Tibial nerve (tissue), 4 donors: ENCODE results near the gene FAM204A.

Experiments
- EP300 ChIP-seq, 2 donors: sonication (generic); formaldehyde crosslinking; IDR thresholded peaks; one replicate each; pipeline ENCODE4 v1.6.1; 2017; ENCODE audit warnings: antibody characterized with exemption in 2 of 2, mild to moderate bottlenecking in 1 of 2
- POLR2A ChIP-seq, 2 donors: fragments of 450-650 bp; IDR thresholded peaks; one replicate each; pipeline ENCODE4 v1.6.1; 2017; ENCODE audit warnings: antibody characterized with exemption in 2 of 2, mild to moderate bottlenecking in 2 of 2, moderate library complexity in 2 of 2
- TF ChIP-seq, protein P1 (sequence below), 5 experiments: fragments of 200-600 bp in 3 of 5; fragments of 450-650 bp in 2 of 5; sonication (generic) in 3 of 5; IDR thresholded peaks; one replicate each; pipeline ENCODE4 v1.5.1; 2016 to 2019; ENCODE audit warnings: antibody characterized with exemption in 5 of 5, mild to moderate bottlenecking in 3 of 5, moderate library complexity in 2 of 5

DNA sequence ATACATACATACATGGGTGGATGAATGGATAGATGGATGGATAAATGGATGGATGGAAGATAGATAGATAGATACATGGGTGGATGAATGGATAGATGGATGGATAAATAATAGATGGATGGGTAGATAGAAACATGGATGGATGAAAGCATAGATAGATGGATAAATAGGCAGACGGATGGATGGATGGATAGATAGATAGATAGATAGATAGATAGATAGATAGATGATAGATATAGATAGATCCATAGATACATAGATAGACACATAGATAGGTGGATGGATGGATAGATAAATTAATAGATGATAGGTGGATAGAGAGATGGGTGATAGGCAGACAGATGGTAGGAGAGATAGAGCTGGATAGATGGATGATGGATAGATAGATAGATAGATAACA is 68.5 kb downstream of the FAM204A start:
- TF ChIP-seq EP300 (IDR thresholded peaks at IDR 0.05), result no peak
- TF ChIP-seq, protein P1, sequence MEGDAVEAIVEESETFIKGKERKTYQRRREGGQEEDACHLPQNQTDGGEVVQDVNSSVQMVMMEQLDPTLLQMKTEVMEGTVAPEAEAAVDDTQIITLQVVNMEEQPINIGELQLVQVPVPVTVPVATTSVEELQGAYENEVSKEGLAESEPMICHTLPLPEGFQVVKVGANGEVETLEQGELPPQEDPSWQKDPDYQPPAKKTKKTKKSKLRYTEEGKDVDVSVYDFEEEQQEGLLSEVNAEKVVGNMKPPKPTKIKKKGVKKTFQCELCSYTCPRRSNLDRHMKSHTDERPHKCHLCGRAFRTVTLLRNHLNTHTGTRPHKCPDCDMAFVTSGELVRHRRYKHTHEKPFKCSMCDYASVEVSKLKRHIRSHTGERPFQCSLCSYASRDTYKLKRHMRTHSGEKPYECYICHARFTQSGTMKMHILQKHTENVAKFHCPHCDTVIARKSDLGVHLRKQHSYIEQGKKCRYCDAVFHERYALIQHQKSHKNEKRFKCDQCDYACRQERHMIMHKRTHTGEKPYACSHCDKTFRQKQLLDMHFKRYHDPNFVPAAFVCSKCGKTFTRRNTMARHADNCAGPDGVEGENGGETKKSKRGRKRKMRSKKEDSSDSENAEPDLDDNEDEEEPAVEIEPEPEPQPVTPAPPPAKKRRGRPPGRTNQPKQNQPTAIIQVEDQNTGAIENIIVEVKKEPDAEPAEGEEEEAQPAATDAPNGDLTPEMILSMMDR (IDR thresholded peaks at IDR 0.05), result no peak
- no peak for TF ChIP-seq POLR2A (IDR thresholded peaks at IDR 0.05)
